H1 (cell line): ENCODE results near the gene CACNA1C. TPM values are rescaled to one million over a fixed set of nuclear protein-coding genes. Genes with fewer than 3 reads are reported as not detected.

Experiments used
- GTF2F1 ChIP-seq: IDR thresholded peaks from 2 replicates; pipeline ENCODE4 v1.6.1; 2012; ENCODE audit warnings: low read depth, low read length, improper control_type of control experiment, borderline replicate concordance
- NRF1 ChIP-seq: IDR thresholded peaks from 2 replicates; pipeline ENCODE4 v1.6.1; 2011; ENCODE audit warnings: mild to moderate bottlenecking, low read depth, low read length, improper control_type of control experiment
- SIN3A ChIP-seq, 2 experiments: IDR thresholded peaks in 1 of 2; conservative IDR thresholded peaks in 1 of 2; 2 replicates each; pipeline ENCODE4 v1.6.1; 2011 to 2012; ENCODE audit warnings: low read length in 2 of 2, improper control_type of control experiment in 1 of 2, low read depth in 1 of 2, mild to moderate bottlenecking in 1 of 2
- SP4 ChIP-seq: IDR thresholded peaks from 2 replicates; pipeline ENCODE4 v1.6.1; 2012; ENCODE audit warnings: low read length, inconsistent platforms
- SUZ12 ChIP-seq: fragments of 200-600 bp; sonication (generic); IDR thresholded peaks from 2 replicates; pipeline ENCODE4 v1.6.1; 2012; ENCODE audit warnings: mild to moderate bottlenecking, inconsistent platforms, low read length, moderate library complexity, mixed read lengths
- TAF1 ChIP-seq: IDR thresholded peaks from 2 replicates; pipeline ENCODE4 v1.6.1; 2011; ENCODE audit warnings: mild to moderate bottlenecking, low read depth, low read length
- TEAD4 ChIP-seq: IDR thresholded peaks from 2 replicates; pipeline ENCODE4 v1.6.1; 2012; ENCODE audit warnings: low read depth, low read length, inconsistent platforms, mixed read lengths
- polyA plus RNA-seq, 7 experiments: library from polyadenylated mRNA; depleted of rRNA in 3 of 7; stranded (reverse) in 5 of 7; unstranded in 2 of 7; fragments of >200 nt in 5 of 7; fragments of 200-250 nt in 2 of 7; gene quantifications; 1 replicate in 5 of 7; 2 replicates in 1 of 7; 4 replicates in 1 of 7; pipeline versions ENCODE4 v1.2.1 to v1.2.3, GENCODE V29; 2011 to 2013; ENCODE audit warnings: missing spikeins in 2 of 7, mixed read lengths in 2 of 7
- total RNA-seq: library from RNA; stranded (reverse); fragmentation: NEBNext Ultra II Directional; extraction: Animal tissue kit (Norgen Biotek cat#: 25700); gene quantifications from 2 replicates; pipeline ENCODE4 v1.2.1, GENCODE V29; 2021
- TF ChIP-seq, protein P1 (sequence below): IDR thresholded peaks from 2 replicates; pipeline ENCODE4 v1.6.1; 2011; ENCODE audit warnings: low read depth, mild to moderate bottlenecking, low read length; ENCODE audit not compliant: insufficient read depth
- TF ChIP-seq, protein P2 (sequence below): IDR thresholded peaks from 2 replicates; pipeline ENCODE4 v1.6.1; 2012; ENCODE audit warnings: low read length, inconsistent platforms

Gene CACNA1C
- total and polyA plus RNA-seq, 2 of the 8 experiments (the other 6 are each of a cell fraction or from before 2014, with no cell fraction given), result 1.3 TPM

DNA sequence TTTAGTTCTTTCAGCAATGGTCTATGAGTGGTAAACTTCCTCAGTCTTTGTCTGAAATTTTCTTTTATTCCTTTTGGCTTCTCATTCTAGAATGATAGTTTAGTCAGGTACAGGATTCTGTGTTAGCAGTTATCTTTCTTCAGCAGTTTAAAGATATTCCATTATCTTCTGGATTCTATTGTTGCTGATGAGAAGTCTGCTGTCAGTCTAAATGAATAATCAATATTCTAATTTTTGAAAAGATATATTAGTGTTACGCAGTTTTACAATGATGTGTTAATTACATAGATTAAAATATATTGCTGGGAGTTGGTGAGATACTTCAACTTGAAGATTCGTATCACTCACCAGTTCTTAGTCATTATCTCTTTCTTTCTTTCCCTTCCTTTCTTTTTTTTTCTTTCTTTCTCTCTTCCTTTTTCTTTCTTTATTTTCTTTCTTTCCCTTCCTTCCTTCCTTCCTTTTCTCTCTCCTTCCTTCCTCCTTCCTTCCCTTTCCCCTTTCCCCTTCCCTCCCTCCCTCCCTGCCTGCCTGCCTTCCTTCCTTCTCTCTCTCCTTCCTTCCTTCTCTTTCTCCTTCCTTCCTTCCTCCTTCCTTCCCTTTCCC lies 17.8 kb downstream of the CACNA1C start (continued):
- TF ChIP-seq, protein P1, sequence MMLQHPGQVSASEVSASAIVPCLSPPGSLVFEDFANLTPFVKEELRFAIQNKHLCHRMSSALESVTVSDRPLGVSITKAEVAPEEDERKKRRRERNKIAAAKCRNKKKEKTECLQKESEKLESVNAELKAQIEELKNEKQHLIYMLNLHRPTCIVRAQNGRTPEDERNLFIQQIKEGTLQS, result no peak
- TF ChIP-seq TEAD4, result no peak
- no peak for TF ChIP-seq TAF1
- TF ChIP-seq, protein P2, sequence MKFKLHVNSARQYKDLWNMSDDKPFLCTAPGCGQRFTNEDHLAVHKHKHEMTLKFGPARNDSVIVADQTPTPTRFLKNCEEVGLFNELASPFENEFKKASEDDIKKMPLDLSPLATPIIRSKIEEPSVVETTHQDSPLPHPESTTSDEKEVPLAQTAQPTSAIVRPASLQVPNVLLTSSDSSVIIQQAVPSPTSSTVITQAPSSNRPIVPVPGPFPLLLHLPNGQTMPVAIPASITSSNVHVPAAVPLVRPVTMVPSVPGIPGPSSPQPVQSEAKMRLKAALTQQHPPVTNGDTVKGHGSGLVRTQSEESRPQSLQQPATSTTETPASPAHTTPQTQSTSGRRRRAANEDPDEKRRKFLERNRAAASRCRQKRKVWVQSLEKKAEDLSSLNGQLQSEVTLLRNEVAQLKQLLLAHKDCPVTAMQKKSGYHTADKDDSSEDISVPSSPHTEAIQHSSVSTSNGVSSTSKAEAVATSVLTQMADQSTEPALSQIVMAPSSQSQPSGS, result no peak
- TF ChIP-seq SIN3A (conservative IDR thresholded peaks at IDR 0.05 in 1 of 2, IDR thresholded peaks at IDR 0.05 in 1 of 2; ENCODE audit: low read depth in 1 of 2, low read length in 2 of 2), result no peak
- no peak for TF ChIP-seq NRF1
- no peak for TF ChIP-seq SUZ12
- TF ChIP-seq SP4, result no peak
- no peak for TF ChIP-seq GTF2F1
